ENCODE results near the gene CRYAB.

Gene CRYAB

GRCh38 chr11:111911563-111912401 lies at the start of gene CRYAB:
CRYAB (minus strand) TSS chr11:111911770; CDS start chr11:111911724, 46 bp downstream.
- DNase-seq: peak; percentile 79

- DNase-seq: no peak
These were observed 49.3 kb upstream of the CRYAB start for GRCh38 chr11:111960916-111961315.

GRCh38 chr11:111957663-111958444 lies 46.3 kb upstream of the CRYAB start:
- DNase-seq: no peak

- DNase-seq: no peak
These were observed 42.6 kb upstream of the CRYAB start for GRCh38 chr11:111954154-111954553.

GRCh38 chr11:111951565-111951964 lies 40.0 kb upstream of the CRYAB start:
- DNase-seq: no peak

GRCh38 chr11:111949519-111950426 lies 38.2 kb upstream of the CRYAB start:
- DNase-seq: no peak

- DNase-seq: no peak
These were observed 35.6 kb upstream of the CRYAB start for GRCh38 chr11:111947143-111947542.

- no peak for DNase-seq
These were observed 34.9 kb upstream of the CRYAB start for GRCh38 chr11:111946499-111946898.

GRCh38 chr11:111945198-111945597 lies 33.6 kb upstream of the CRYAB start:
- no peak for DNase-seq

GRCh38 chr11:111944651-111945051 lies 33.1 kb upstream of the CRYAB start:
- DNase-seq: no peak

GRCh38 chr11:111944139-111944538 lies 32.6 kb upstream of the CRYAB start:
- DNase-seq: no peak

GRCh38 chr11:111942829-111943228 lies 31.3 kb upstream of the CRYAB start:
- no peak for DNase-seq

GRCh38 chr11:111941963-111942362 lies 30.4 kb upstream of the CRYAB start:
- DNase-seq: no peak

- peak; percentile 74 for DNase-seq
These were observed 28.4 kb upstream of the CRYAB start for GRCh38 chr11:111939836-111940604.

- DNase-seq: peak; percentile 57
These were observed 27.2 kb upstream of the CRYAB start for GRCh38 chr11:111938687-111939160.

- no peak for DNase-seq
These were observed 26.3 kb upstream of the CRYAB start for GRCh38 chr11:111937844-111938243.

GRCh38 chr11:111937461-111937769 lies 25.8 kb upstream of the CRYAB start:
- no peak for DNase-seq

- DNase-seq: peak; percentile 44
These were observed 24.5 kb upstream of the CRYAB start for GRCh38 chr11:111936040-111936540.

- no peak for DNase-seq
These were observed 23.9 kb upstream of the CRYAB start for GRCh38 chr11:111935317-111936039.

GRCh38 chr11:111934306-111934705 lies 22.7 kb upstream of the CRYAB start:
- no peak for DNase-seq

- DNase-seq: no peak
These were observed 22.3 kb upstream of the CRYAB start for GRCh38 chr11:111933872-111934271.
